GM10847 (cell line): Measurements from ENCODE around the gene DTWD2.

Experiments used
- POLR2A ChIP-seq: IDR thresholded peaks from 2 replicates; pipeline ENCODE4 v1.6.1; 2011; ENCODE audit not compliant: insufficient read length; ENCODE audit errors: extremely low read depth

Gene DTWD2

DNA sequence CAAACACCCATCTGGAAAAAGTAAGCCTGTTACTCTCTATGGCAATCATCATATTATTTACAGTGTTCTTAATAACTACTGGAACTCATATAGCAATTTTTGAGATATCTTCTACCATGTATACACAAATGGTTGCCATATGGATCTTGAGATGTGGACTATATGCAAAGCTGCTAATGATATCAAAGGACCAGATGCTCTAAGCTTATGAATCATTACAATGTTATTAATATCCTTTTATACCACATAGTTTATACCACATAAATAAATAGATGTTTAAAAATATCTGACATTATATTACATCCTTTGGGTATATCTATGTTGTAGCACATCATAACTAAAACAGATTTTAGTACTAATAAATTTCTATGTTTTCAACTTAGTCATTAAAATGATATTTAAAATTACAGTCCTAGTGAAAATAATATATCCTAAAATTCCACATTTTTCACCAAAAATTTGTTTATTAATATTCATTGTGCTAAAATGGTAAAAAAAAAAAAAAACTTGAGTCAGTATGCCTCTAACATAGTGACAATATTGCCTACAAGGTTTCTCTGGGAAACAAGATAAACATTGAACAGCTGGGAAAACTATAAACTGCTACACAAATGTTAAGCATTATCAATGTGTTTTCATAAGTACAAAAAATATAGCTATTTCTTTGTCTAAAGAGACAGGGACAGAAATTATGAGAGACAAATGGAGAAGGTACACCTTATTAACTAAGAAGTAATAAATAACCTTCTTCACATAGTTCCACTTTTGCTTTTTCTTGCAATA is 85.5 kb downstream of the DTWD2 start:
- no peak for TF ChIP-seq POLR2A

DNA sequence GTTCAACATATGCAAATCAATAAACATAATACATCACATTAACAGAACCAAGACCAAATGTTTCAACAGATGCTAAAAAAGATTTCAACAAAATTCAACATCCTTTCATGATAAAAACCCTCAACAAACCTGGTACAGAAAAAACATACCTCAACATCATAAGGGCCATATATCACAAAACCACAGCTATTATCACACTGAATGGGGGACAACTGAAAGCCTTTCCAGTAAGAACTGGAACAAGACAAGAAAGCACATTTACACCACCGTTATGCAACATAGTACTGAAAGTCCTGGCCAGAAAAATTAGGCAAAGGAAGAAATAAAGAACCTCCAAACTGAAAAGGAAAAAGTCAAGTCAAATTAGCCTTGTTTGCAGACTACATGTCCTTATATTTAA is 93.6 kb downstream of the DTWD2 start:
- TF ChIP-seq POLR2A: no peak

DNA sequence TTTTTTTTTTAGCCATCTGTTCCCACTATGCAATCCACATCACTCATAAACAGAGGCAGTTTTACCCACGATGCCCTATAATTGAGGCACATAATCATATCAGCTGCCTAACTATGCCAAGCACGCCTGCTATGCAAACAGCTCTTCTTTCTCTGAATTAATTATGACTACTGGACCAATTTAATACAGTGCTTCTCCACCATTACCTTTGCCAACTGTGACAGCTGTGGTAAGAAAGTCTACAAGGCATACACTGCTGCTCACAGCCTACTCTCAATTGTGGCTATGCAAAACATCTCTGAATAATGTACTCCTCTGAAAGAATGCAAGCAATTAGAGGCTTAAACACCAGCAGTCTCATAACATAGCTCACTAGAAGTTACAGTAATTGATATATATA is 97.1 kb downstream of the DTWD2 start:
- TF ChIP-seq POLR2A: no peak

DNA sequence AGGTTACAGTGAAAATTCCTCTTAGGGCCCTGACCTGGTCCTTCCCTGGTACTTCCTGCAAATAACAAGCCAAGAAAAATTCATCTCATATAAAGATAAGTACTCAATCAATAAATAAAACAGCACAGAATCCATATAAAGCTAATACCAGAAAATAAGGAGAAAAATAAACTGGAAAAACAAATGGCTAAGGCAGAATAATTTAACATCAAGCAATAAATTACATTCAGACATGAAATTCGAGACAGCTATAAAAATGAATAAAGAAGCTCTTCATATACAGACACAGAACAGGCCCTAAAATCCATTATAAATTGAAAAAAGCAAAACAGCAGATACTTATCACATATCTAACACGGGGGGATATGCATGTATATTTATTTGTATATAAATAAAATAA is 99.2 kb downstream of the DTWD2 start:
- TF ChIP-seq POLR2A: no peak

DNA sequence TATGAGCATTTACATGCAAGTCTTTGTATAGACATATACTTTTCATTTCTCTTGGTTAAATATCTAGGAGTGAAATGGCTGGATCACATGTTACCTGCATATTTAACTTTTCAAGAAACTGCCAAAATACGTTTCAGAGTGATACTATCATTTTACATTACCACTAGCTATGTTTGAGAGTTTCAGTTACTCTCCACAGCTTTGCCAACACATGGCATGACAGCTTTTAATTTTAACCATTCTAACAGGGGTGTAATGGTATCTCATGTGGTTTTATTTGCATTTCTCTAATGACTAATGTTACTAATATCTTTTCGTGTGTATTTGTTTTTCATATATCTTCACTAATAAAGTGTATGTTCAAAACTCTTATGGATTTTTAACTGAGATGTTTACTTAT is 99.8 kb downstream of the DTWD2 start:
- no peak for TF ChIP-seq POLR2A

DNA sequence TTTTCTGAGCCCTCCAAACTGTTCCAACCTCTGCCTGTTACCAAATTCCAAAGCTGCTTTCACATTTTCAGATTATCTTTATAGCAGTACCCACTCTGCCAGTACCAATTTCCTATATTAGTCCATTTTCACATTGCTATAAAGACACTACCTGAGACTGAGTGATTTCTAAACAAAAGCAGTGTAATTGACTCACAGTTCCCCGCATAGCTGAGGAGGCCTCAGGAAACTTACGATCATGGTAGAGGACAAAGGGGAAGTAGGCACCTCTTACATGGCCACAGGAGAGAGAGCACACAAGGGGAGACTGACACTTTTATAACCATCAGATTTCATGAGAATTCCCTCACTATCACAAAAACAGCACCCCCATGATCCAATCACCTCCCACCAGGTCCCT is 105.0 kb downstream of the DTWD2 start:
- no peak for TF ChIP-seq POLR2A

DNA sequence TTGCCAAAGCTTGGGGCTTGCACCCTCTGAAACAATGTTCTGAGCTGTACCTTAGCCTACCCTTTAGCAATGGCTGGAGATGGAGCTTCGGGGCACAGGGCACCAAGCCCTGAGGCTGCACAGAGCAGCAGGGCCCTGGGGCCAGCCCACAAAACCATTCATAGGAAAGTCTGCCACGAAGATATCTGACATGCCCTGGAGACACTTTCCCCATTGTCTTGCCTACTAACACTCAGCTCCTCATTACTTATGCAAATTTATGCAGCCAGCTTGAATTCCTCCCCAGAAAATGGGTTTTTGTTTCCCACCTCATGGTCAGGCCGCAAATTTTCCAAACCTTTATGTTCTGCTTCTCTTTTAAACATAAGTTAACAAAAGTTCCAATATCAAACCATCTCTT is 105.7 kb downstream of the DTWD2 start:
- TF ChIP-seq POLR2A: no peak

DNA sequence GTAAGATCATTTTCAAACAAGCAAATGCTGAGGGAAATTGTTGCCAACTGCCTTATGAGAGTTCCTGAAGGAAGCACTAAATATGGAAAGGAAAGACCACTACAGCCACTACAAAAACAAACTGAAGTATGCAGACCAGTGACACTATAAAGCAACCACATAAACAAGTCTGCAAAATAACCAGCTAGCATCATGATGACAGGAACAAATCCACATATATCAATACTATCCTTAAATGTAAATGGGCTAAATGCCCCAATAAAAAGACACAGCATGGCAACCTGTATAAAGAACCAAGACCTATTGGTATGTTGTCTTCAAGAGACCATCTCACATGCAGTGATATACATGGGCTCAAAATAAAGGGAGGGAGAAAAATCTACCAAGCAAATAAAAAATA is 113.2 kb downstream of the DTWD2 start:
- TF ChIP-seq POLR2A: no peak

DNA sequence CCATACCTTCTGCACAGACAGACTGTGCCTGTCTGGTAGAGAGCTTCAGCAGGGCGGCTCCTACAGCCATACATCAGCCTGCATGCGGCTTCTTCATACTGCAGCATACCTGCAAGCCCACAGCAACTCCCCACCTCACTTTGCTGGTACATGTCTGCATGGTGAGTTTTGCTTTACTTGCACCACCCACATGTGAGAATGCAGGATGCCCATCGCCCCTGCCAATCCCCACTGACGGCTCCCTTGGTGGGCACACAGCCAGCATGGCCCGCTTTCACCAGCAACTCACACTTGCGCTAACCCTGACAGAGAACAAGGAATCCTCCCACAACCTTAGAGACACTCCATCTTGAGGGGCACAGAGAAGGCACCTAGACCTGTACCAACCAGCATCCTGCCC is 114.9 kb downstream of the DTWD2 start:
- TF ChIP-seq POLR2A: no peak

DNA sequence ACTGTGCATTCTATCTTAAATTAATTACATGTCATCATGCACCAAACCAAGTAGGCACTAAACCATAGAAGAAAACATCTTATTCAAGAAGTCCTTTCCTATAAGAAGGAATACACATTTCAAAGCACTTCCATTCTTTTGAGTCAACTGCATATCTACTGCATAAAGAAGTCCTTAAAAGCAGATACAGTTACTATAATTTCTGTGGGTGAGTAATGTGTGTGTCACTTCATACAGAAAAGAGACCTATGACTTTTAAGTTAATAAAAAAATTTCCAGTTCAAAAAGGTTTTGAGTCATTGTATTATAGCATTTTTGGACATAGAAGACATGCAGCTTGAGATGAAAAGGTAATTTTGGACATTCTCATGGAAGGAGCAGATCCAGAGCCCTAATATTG is 125.0 kb downstream of the DTWD2 start:
- no peak for TF ChIP-seq POLR2A

DNA sequence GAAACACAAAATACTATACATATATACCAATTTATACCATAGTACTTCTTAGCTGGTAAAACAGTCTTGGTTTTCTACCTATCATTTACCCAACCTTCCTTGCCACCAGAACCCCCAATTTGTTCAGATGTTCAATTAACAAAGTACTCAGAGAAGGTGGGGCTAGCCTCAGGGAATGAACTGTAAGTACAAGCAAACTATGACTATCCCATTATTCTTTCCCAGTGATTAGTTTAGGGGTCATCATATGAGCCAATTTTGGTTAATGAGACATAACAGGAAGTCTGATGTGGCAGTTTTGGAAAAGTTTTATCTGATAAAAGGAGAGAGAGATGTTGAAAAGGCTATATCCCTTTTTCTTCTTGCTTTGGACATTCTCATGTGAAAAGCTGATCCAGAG is 125.8 kb downstream of the DTWD2 start:
- no peak for TF ChIP-seq POLR2A

DNA sequence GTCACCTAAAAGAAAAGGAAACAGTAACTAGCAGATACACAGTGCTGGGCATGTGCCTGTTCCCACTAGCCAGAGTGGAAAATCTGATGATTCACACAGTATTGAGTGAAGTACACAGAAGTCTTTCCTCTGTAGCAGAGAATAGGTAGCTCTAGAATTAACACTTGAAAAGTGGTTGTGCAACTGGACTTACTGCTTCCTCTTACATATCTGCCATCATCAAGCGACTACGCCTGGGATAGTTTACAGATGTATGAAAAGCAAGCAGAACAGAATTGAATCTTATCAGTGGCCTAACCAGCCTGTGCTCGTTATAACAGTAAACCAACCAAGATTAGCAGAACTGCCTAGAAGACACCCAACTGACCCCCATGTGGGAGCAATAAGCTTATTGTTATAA is 130.6 kb downstream of the DTWD2 start:
- no peak for TF ChIP-seq POLR2A

DNA sequence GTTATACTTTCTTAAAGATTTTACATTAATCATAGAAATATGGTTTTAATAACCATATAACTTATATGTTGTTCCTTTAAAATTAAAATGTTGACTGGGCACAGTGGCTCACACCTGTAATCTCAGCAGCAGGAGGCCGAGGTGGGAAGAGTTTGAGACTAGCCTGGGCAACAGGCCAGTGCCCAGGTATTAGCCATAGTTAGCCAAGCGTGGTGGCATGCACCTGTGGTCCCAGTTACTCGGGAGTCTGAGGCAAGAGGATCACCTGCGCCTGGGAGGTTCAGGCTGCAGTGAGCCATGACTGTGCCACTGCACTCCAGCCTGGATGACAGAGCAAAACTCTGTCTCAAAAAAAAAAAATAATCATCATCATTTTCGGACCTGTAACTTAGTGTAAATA is 133.5 kb downstream of the DTWD2 start:
- TF ChIP-seq POLR2A: no peak

DNA sequence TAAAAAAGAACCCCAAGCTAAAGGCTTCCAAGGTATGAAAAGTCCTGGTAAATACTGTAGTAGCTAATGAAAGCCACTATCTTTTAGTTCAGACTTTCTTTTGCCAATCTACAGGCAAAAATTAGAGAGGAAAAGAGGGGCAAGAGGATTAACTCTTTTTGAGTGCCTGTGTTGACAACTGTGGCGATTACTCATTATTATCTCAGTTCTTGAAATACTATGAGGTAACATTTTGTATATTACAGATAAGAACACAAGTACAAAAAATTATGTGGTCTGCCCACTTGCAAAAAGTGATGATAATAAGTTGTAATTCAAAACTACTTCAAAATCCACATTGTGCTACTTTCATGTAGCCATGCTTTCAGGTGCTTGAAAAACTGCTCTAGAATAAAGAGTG is 144.0 kb downstream of the DTWD2 start:
- TF ChIP-seq POLR2A: no peak

DNA sequence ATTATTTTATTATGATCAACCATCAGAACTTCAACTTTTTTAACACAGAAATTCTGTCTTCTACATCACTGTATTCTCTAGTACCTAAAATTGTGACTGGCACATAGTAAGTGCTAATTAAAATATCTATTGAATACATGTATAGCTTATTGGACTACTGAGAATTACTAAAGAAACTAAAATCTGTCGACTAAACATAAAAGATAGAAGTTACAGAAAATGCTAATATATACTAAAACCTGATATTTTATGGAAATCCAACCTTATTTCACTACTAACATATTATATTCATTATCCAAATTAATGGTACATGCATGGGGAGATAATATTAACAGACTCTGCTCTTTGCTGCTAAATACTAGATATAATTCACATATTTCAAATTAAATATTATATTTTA is 153.6 kb downstream of the DTWD2 start:
- TF ChIP-seq POLR2A: no peak

DNA sequence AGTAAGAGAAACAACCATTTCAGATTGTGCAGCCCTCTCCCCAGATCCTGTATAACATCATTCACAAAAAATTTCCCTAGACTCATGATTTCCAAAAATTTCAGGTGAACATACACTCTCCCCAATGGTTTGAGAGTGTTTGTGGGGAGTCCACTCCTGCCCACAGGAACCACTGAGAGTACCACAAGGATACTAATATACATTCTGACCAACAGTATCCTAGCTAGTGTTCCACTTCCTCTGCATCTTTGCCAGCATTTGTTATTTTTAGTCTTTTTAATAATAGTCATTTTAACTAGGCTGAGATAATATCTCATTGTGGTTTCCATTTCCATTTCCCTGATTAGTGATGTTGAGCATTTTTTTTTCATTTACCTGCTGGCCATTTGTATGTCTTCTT is 155.4 kb downstream of the DTWD2 start:
- no peak for TF ChIP-seq POLR2A

DNA sequence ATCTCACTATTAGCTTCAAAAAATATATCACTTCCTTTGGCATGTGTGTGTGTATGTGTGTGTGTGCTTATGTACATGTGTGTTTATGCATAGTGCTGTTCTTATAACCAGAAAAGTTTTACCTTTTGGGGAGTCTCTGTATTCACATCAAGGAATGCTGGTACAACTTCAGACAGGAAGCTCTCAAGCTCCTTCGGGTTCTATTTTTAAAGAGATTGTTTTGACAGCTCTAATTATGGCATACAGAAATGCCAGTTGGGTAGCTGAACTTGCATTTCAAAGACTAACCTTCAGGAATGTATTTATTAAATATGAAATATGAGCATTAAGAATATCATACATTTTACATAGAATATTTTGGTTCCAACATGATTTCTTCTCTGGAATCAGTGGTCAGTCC is 163.1 kb downstream of the DTWD2 start:
- TF ChIP-seq POLR2A: no peak

DNA sequence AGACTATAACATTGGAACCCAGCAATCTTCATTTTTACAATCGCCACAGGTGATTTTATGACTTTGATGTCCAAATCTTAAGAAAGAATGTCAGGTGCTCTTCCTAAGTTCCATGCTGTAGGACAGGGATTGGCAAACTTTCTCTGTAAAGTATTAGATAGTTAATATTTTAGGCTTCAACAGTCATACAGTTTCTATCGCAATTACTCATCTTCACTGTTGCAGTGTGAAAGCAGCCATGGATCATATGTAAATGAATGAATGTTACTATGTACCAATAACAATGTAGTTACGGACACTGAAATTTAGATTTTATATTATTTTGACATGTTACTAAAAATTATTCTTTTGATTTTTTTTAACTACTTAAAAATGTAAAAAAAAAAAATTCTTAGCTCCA is 169.7 kb downstream of the DTWD2 start:
- TF ChIP-seq POLR2A: no peak

DNA sequence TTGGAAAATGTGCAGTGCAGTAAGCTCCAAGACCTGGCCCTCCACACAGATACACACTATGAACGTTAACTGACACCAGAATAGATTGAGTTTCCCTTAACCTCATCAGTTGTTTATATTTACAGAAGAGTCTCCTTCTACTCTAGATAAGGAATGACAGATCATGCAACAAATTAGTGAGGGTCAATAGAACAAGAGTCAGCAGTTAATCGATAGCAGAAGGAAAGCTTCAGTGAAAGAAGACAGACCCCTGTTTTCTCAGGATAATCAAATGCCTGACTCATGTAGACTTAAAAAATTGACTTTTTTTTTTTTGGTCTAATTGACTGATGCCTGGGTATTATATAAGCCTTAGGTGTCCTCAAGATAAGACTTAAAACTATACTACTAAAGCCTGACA is 179.9 kb downstream of the DTWD2 start:
- TF ChIP-seq POLR2A: no peak
